ENCODE data around the gene ATP2A3.

The ATP2A3 gene

GRCh38 chr17:3990386-3991127, 26.3 kb upstream of the ATP2A3 start:
- ATAC-seq: no peak
- no peak for TF ChIP-seq CSDC2 (CRISPR knock-in tag; IDR thresholded peaks at IDR 0.05)
- TF ChIP-seq SNAI2 (CRISPR knock-in tag; IDR thresholded peaks at IDR 0.05): no peak
- TF ChIP-seq ZFP30 (CRISPR knock-in tag; IDR thresholded peaks at IDR 0.05): no peak
- TF ChIP-seq RARB (CRISPR knock-in tag; IDR thresholded peaks at IDR 0.05): no peak

GRCh38 chr17:3989041-3989886, 25.0 kb upstream of the ATP2A3 start:
- ATAC-seq: no peak
- TF ChIP-seq CSRNP3 (CRISPR knock-in tag; IDR thresholded peaks at IDR 0.05): no peak
- TF ChIP-seq ISL1 (CRISPR knock-in tag; IDR thresholded peaks at IDR 0.05): no peak
- TF ChIP-seq SNAI2 (CRISPR knock-in tag; IDR thresholded peaks at IDR 0.05): no peak
- no peak for TF ChIP-seq ZNF8 (CRISPR knock-in tag; IDR thresholded peaks at IDR 0.05)
- no peak for TF ChIP-seq TOX (CRISPR knock-in tag; IDR thresholded peaks at IDR 0.05; ENCODE audit: borderline replicate concordance)

- no peak for TF ChIP-seq TOX (CRISPR knock-in tag; IDR thresholded peaks at IDR 0.05; ENCODE audit: borderline replicate concordance)
Measured at GRCh38 chr17:3988297-3989040, 24.2 kb upstream of the ATP2A3 start.

GRCh38 chr17:3986939-3987335, 22.7 kb upstream of the ATP2A3 start:
- ATAC-seq: no peak
- no peak for TF ChIP-seq ZC3H10 (CRISPR knock-in tag; IDR thresholded peaks at IDR 0.05)
- no peak for TF ChIP-seq ZNF70 (CRISPR knock-in tag; IDR thresholded peaks at IDR 0.05)
- no peak for TF ChIP-seq TSHZ2 (CRISPR knock-in tag; IDR thresholded peaks at IDR 0.05)
- no peak for TF ChIP-seq ZNF565 (CRISPR knock-in tag; conservative IDR thresholded peaks at IDR 0.05; ENCODE audit: low read depth)
- no peak for TF ChIP-seq ESRRG (CRISPR knock-in tag; IDR thresholded peaks at IDR 0.05)
- TF ChIP-seq ZFP30 (CRISPR knock-in tag; IDR thresholded peaks at IDR 0.05): no peak
- TF ChIP-seq TOX (CRISPR knock-in tag; IDR thresholded peaks at IDR 0.05; ENCODE audit: borderline replicate concordance): no peak
- no peak for TF ChIP-seq ZNF8 (CRISPR knock-in tag; IDR thresholded peaks at IDR 0.05)
- TF ChIP-seq CSRNP3 (CRISPR knock-in tag; IDR thresholded peaks at IDR 0.05): no peak
- TF ChIP-seq PATZ1 (CRISPR knock-in tag; IDR thresholded peaks at IDR 0.05; ENCODE audit: borderline replicate concordance): no peak
- no peak for TF ChIP-seq ISL1 (CRISPR knock-in tag; IDR thresholded peaks at IDR 0.05)
- TF ChIP-seq RARB (CRISPR knock-in tag; IDR thresholded peaks at IDR 0.05): no peak
- TF ChIP-seq SNAI2 (CRISPR knock-in tag; IDR thresholded peaks at IDR 0.05): no peak
- TF ChIP-seq PPARA (CRISPR knock-in tag; IDR thresholded peaks at IDR 0.05; ENCODE audit: borderline replicate concordance): no peak
- TF ChIP-seq TCF4 (CRISPR knock-in tag; IDR thresholded peaks at IDR 0.05; ENCODE audit: borderline replicate concordance): no peak
- TF ChIP-seq OSR1 (CRISPR knock-in tag; IDR thresholded peaks at IDR 0.05): no peak
- TF ChIP-seq GLIS3 (CRISPR knock-in tag; IDR thresholded peaks at IDR 0.05): no peak

More at GRCh38 chr17:3988297-3989040, 24.2 kb upstream of the ATP2A3 start:
- no peak for ATAC-seq

Data from SK-N-SH treated with all-trans-retinoic acid at 6 μM for 48 hours (cell line).